Loucy (cell line): Measurements from ENCODE around the gene COG2.

Source experiments
- CTCF ChIP-seq: fragments of 200-600 bp; sonication (generic); conservative IDR thresholded peaks from 2 replicates; pipeline ENCODE4 v1.5.1; 2014; ENCODE audit warnings: mild to moderate bottlenecking, antibody characterized with exemption, low read length
- EZH2phosphoT487 ChIP-seq: fragments of 200-600 bp; IDR thresholded peaks from 2 replicates; pipeline ENCODE4 v1.6.1; 2018; ENCODE audit warnings: antibody characterized with exemption, mild to moderate bottlenecking, moderate library complexity, borderline replicate concordance

GRCh38 chr1:230691615-230692014, 49.3 kb downstream of the COG2 start:
- no peak for TF ChIP-seq CTCF
- TF ChIP-seq EZH2phosphoT487: no peak
